Measurements from ENCODE around the gene NOX5. TPM values are rescaled to one million over a fixed set of nuclear protein-coding genes. Genes with fewer than 3 reads are reported as not detected.

Gene NOX5
- polyA plus RNA-seq, 2 of the 4 experiments (the other 2 are of a cell fraction), result 0.19 to 0.22 TPM

DNA sequence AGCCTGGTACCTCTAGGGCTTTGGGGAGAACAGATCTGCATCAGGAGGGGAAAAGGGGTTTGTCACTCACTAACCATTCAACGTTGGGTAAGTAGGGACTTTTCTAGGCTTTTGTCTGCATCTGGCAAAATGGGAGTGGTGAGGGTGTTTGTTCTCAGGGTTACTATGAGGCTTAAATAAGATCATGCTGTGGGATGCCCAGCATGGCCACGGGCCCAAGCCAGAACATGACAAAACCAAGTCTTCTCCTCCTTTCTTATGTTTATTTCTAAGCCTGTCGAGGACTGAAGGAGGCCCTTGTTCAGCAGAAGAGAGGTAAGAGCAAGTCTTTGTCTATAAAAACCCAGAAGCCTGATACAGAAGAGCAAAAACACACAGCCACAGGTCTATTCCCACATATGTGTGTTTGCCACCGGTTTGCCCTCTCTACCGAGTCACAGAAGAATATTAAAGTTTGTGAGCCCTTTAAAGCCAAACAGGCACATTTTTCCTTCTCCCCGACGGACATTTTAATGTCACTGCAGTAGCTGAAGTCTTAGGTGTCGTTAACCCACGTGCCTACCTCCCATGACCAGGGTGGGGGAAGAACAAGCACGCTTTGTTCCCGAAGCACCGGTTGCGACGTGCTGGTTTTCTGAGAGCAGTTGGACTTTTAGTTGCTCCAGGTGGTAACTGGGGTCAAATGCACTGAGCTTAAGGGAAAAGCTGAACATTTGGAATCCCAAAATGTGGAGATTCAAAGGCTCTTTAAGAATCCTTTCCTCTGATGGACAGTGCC lies 72.1 kb downstream of the NOX5 start:
- FAIRE-seq (no peak), ATAC-seq (no peak), DNase-seq (ENCODE audit: low read depth in 1 of 2, low spot score in 1 of 2) (no peak)
- H3K4me1 ChIP-seq, result peaks cover 23% of the 10 kb centered on the region
- no peak overlapping the region; a peak in 1 of 6 replicates for H3K27ac ChIP-seq
- 79% methylated on average over 14 of the region's 14 CpGs for WGBS (ENCODE audit: missing lambda C conversion rate)
- no peak overlapping the region for H3K4me3 ChIP-seq
- POLR2A ChIA-PET, result no interaction called here
- no peak for TF ChIP-seq ZSCAN20 (CRISPR knock-in tag; IDR thresholded peaks at IDR 0.05)
- no peak for TF ChIP-seq MAZ (IDR thresholded peaks at IDR 0.05; ENCODE audit: borderline replicate concordance, low read depth, low read length)
- TF ChIP-seq HOXA7 (CRISPR knock-in tag; IDR thresholded peaks at IDR 0.05), result no peak
- TF ChIP-seq RAD21 (conservative IDR thresholded peaks at IDR 0.05 in 1 of 2, IDR thresholded peaks at IDR 0.05 in 1 of 2), result no peak
- TF ChIP-seq, protein P1, sequence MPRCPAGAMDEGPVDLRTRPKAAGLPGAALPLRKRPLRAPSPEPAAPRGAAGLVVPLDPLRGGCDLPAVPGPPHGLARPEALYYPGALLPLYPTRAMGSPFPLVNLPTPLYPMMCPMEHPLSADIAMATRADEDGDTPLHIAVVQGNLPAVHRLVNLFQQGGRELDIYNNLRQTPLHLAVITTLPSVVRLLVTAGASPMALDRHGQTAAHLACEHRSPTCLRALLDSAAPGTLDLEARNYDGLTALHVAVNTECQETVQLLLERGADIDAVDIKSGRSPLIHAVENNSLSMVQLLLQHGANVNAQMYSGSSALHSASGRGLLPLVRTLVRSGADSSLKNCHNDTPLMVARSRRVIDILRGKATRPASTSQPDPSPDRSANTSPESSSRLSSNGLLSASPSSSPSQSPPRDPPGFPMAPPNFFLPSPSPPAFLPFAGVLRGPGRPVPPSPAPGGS (IDR thresholded peaks at IDR 0.05), result no peak
- no peak for TF ChIP-seq ZNF302 (CRISPR knock-in tag; IDR thresholded peaks at IDR 0.05)
- TF ChIP-seq KDM5A (IDR thresholded peaks at IDR 0.05), result no peak
- no peak for TF ChIP-seq POLR2AphosphoS2 (conservative IDR thresholded peaks at IDR 0.05; ENCODE audit: low read length)
- no peak for TF ChIP-seq EHMT2 (IDR thresholded peaks at IDR 0.05; ENCODE audit: low read depth)
- TF ChIP-seq, protein P2, sequence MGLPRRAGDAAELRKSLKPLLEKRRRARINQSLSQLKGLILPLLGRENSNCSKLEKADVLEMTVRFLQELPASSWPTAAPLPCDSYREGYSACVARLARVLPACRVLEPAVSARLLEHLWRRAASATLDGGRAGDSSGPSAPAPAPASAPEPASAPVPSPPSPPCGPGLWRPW (IDR thresholded peaks at IDR 0.05), result no peak
- no peak for TF ChIP-seq ZC3H11A (IDR thresholded peaks at IDR 0.05)
- TF ChIP-seq ZFP36 (IDR thresholded peaks at IDR 0.05; ENCODE audit: borderline replicate concordance, partially characterized antibody), result no peak
- TF ChIP-seq, protein P3, sequence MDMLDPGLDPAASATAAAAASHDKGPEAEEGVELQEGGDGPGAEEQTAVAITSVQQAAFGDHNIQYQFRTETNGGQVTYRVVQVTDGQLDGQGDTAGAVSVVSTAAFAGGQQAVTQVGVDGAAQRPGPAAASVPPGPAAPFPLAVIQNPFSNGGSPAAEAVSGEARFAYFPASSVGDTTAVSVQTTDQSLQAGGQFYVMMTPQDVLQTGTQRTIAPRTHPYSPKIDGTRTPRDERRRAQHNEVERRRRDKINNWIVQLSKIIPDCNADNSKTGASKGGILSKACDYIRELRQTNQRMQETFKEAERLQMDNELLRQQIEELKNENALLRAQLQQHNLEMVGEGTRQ (IDR thresholded peaks at IDR 0.05), result no peak
- no peak for TF ChIP-seq KDM1A (IDR thresholded peaks at IDR 0.05; ENCODE audit: low read depth)
- no peak for TF ChIP-seq RCOR1 (IDR thresholded peaks at IDR 0.05; ENCODE audit: low read depth, low read length)
- no peak for TF ChIP-seq SREBF2 (IDR thresholded peaks at IDR 0.05)
- TF ChIP-seq JUN (IDR thresholded peaks at IDR 0.05), result no peak
- H3K9me3 ChIP-seq, result no peaks in the 10 kb centered on the region
- CTCF ChIA-PET, result interaction anchor here (1.1 to 5.6 kb wide), 6 partner anchors 10 to 27 kb away, joined by 3 to 27 read pairs (median 6); no protein-coding TSS in a partner anchor
- H3K4me2 ChIP-seq, result no peak overlapping the region

- H3K4me3 ChIP-seq, result no peak overlapping the region
Measured at GRCh38 chr15:69087366-69087976, 73.0 kb downstream of the NOX5 start.

More at GRCh38 chr15:69087366-69087976, 73.0 kb downstream of the NOX5 start:
- H3K27ac ChIP-seq, result no peak overlapping the region; a peak in 1 of 6 replicates
- no peak overlapping the region for H3K4me2 ChIP-seq
- ChIA-PET CTCF (interaction anchor here (0.7 to 5.6 kb wide), 3 partner anchors 11 to 307 kb away, joined by 3 to 27 read pairs (median 3); no protein-coding TSS in a partner anchor), POLR2A (no interaction called here)
- no peaks in the 10 kb centered on the region for H3K9me3 ChIP-seq
- TF ChIP-seq NPAS2 (CRISPR knock-in tag; IDR thresholded peaks at IDR 0.05; ENCODE audit: borderline replicate concordance) (no peak), REST (IDR thresholded peaks at IDR 0.05) (no peak), ELK1 (IDR thresholded peaks at IDR 0.05; ENCODE audit: low read depth, low read length) (no peak), ZC3H11A (IDR thresholded peaks at IDR 0.05) (no peak)
- FAIRE-seq (no peak), ATAC-seq (no peak), DNase-seq (ENCODE audit: low read depth in 1 of 2, low spot score in 1 of 2) (no peak)
- H3K4me1 ChIP-seq, result peaks cover 31% of the 10 kb centered on the region
- 77% methylated on average over 5 of the region's 5 CpGs for WGBS (ENCODE audit: missing lambda C conversion rate)

Measured in A549 (cell line).